EH (cell line): ENCODE measurements around the gene ZNF816.
A peak's percentile ranks its signal among the peaks of the same experiment; 100 is the strongest.
"Not testable (repeated sequence)": the region's sequence is repeated elsewhere in the genome, so short reads cannot be mapped to it uniquely, and the experiment has no call there.

ENCODE experiments used
- DNase-seq: peaks from one replicate; pipeline ENCODE4 v3.0.0-alpha.2; 2015; ENCODE audit warnings: low read depth

The ZNF816 gene

GRCh38 chr19:52924641-52925040 is 38.0 kb downstream of the ZNF816 start:
- not testable (repeated sequence) for DNase-seq

GRCh38 chr19:52923778-52924593 is 38.7 kb downstream of the ZNF816 start:
- peak; percentile 8 for DNase-seq

- peak; percentile 88 for DNase-seq
Observed at GRCh38 chr19:52922841-52923777, 39.6 kb downstream of the ZNF816 start, which contains the start of gene ZNF888. ZNF888 (minus strand) TSS chr19:52923428; CDS start chr19:52917873, 5,555 bp downstream.

GRCh38 chr19:52917531-52917930 is 45.1 kb downstream of the ZNF816 start:
- DNase-seq, result no peak

GRCh38 chr19:52910648-52911047 is 52.0 kb downstream of the ZNF816 start:
- no peak for DNase-seq

- DNase-seq, result not testable (repeated sequence)
Observed at GRCh38 chr19:52904052-52904780, 58.5 kb downstream of the ZNF816 start.

GRCh38 chr19:52901842-52902241 is 60.8 kb downstream of the ZNF816 start:
- no peak for DNase-seq
